Adrenal gland (tissue), 5 donors: Measurements from ENCODE around the gene LIPK.

Experiments
- CTCF ChIP-seq, 6 experiments: fragments of 450-650 bp in 4 of 6; fragments of 200-600 bp in 2 of 6; sonication (generic) in 1 of 6; IDR thresholded peaks; 1 replicate in 5 of 6; 2 replicates in 1 of 6; pipeline versions ENCODE4 v1.5.1 to v1.8.0; 2016 to 2021; ENCODE audit warnings: antibody characterized with exemption in 6 of 6, mild to moderate bottlenecking in 2 of 6, moderate library complexity in 1 of 6
- POLR2A ChIP-seq, 2 donors: fragments of 450-650 bp; IDR thresholded peaks; one replicate each; pipeline ENCODE4 v1.6.1; 2017; ENCODE audit warnings: antibody characterized with exemption in 2 of 2, mild to moderate bottlenecking in 2 of 2, moderate library complexity in 1 of 2
- donor health status: DM: no; HTN: no; CAD: no.

GRCh38 chr10:88781206-88781605, 75.2 kb downstream of the LIPK start:
- TF ChIP-seq CTCF (IDR thresholded peaks at IDR 0.05) (no peak), POLR2A (IDR thresholded peaks at IDR 0.05) (no peak)
